Common myeloid progenitor, CD34-positive (primary cell): ENCODE results near the gene CHD6.

Experiments used
- CTCF ChIA-PET: fragments of 350-600 bp; sonication (Branson Sonifier 250); formaldehyde crosslinking; loops from one replicate; lab custom pipeline; 2021; ENCODE audit warnings: antibody characterized with exemption; lab: Charles Lee
- POLR2A ChIA-PET: fragments of 350-600 bp; sonication (Branson Sonifier 250); formaldehyde crosslinking; loops from one replicate; lab custom pipeline; 2021; ENCODE audit warnings: antibody characterized with exemption; lab: Charles Lee
- DNase-seq, 3 donors: peaks; one replicate each; pipeline versions ENCODE4 v3.0.0 to v3.0.0-alpha.2; 2013
- H3K27ac ChIP-seq, 2 experiments: 1 replicate in 1 of 2; 2 replicates in 1 of 2; pipeline ENCODE4 v1.7.0; 2013; ENCODE audit warnings: inconsistent platforms in 2 of 2, low read length in 2 of 2, mild to moderate bottlenecking in 2 of 2, low read depth in 1 of 2, moderate library complexity in 1 of 2; ENCODE audit not compliant: severe bottlenecking in 2 of 2, insufficient read depth in 1 of 2, poor library complexity in 1 of 2
- H3K27me3 ChIP-seq, 5 experiments: replicated peaks in 2 of 5; 1 replicate in 3 of 5; 2 replicates in 2 of 5; pipeline versions ENCODE4 v1.6.1 to v1.7.0; 2013; ENCODE audit warnings: low read length in 4 of 5, mild to moderate bottlenecking in 2 of 5, moderate library complexity in 2 of 5, inconsistent platforms in 1 of 5; ENCODE audit not compliant: insufficient read depth in 5 of 5, control insufficient read depth in 4 of 5
- H3K36me3 ChIP-seq, 4 experiments: 1 replicate in 2 of 4; 2 replicates in 2 of 4; pipeline versions ENCODE4 v1.6.1 to v1.7.0; 2013; ENCODE audit warnings: low read length in 3 of 4, control low read depth in 1 of 4, mild to moderate bottlenecking in 1 of 4; ENCODE audit not compliant: control insufficient read depth in 4 of 4, insufficient read depth in 4 of 4
- H3K4me1 ChIP-seq, 4 experiments: 1 replicate in 3 of 4; 2 replicates in 1 of 4; pipeline versions ENCODE4 v1.6.1 to v1.7.1; 2013; ENCODE audit warnings: low read length in 3 of 4, mild to moderate bottlenecking in 3 of 4, control low read depth in 1 of 4, inconsistent platforms in 1 of 4, moderate library complexity in 1 of 4; ENCODE audit not compliant: control insufficient read depth in 4 of 4, insufficient read depth in 4 of 4; ENCODE audit errors: control extremely low read depth in 1 of 4
- H3K4me3 ChIP-seq, 7 experiments: 1 replicate in 4 of 7; 2 replicates in 3 of 7; pipeline versions ENCODE4 v1.5.1 to v1.7.0; 2013; ENCODE audit warnings: mild to moderate bottlenecking in 7 of 7, low read length in 6 of 7, moderate library complexity in 6 of 7, inconsistent platforms in 2 of 7, low read depth in 2 of 7, control low read depth in 1 of 7; ENCODE audit not compliant: insufficient read depth in 4 of 7, control insufficient read depth in 1 of 7; ENCODE audit errors: extremely low read depth in 1 of 7
- H3K9me3 ChIP-seq, 5 experiments: 1 replicate in 4 of 5; 2 replicates in 1 of 5; pipeline versions ENCODE4 v1.6.1 to v1.7.1; 2013; ENCODE audit warnings: low read length in 4 of 5, mild to moderate bottlenecking in 2 of 5, inconsistent platforms in 1 of 5, low read depth in 1 of 5, moderate library complexity in 1 of 5; ENCODE audit not compliant: control insufficient read depth in 4 of 5, insufficient read depth in 2 of 5; ENCODE audit errors: control extremely low read depth in 1 of 5
- WGBS: methylation state at CpG from one replicate; pipeline ENCODE4 v1.1.5; 2013; ENCODE audit not compliant: insufficient coverage; 5-methylcytosine and 5-hydroxymethylcytosine counted together

The CHD6 gene

GRCh38 chr20:41533537-41534136 is 84.5 kb downstream of the CHD6 start:
- peaks cover 8 to 35% (median 25%) of the 10 kb centered on the region in 4 experiments for H3K36me3 ChIP-seq
- WGBS = no CpG with 5 or more reads among the region's 2 CpGs

DNA sequence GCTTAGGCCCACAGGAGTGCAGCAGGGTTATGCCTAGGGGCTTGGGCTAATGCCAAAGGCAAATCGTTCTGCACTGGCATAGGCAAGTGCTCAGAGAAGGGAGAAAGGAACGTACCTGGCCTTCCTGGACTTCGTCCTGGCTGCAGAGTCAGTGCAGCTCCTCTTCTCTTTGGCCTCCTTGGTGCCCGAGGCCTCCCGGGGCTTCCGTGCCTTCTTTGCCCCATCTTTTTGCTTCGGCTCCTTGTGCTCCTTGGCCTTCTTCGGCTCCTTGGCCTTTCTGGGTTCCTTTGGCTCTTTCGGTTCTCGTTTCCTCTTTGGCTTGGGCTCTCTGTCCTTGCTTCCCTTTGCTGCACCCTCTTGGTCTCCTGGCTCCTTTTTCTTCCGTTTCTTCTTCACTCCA is 85.2 kb downstream of the CHD6 start:
- POLR2A ChIA-PET = no interaction called here
- no peak for DNase-seq
- 98% methylated on average over 10 of the region's 11 CpGs for WGBS
- CTCF ChIA-PET = no interaction called here
- H3K4me3 ChIP-seq = no peak overlapping the region
- H3K4me1 ChIP-seq = no peaks in the 10 kb centered on the region
- no peaks in the 10 kb centered on the region for H3K27me3 ChIP-seq
- H3K36me3 ChIP-seq = peaks cover 8 to 34% (median 24%) of the 10 kb centered on the region in 4 experiments
- no peak overlapping the region for H3K27ac ChIP-seq
- H3K9me3 ChIP-seq = peaks cover 4 to 8% (median 4%) of the 10 kb centered on the region in 5 experiments

More at GRCh38 chr20:41533537-41534136, 84.5 kb downstream of the CHD6 start:
- Histone ChIP-seq H3K27ac (no peak overlapping the region), H3K27me3 (no peaks in the 10 kb centered on the region), H3K4me3 (no peak overlapping the region), H3K9me3 (peaks cover 5 to 8% (median 5%) of the 10 kb centered on the region in 5 experiments), H3K4me1 (no peaks in the 10 kb centered on the region)
- ChIA-PET CTCF (no interaction called here), POLR2A (no interaction called here)
- DNase-seq = no peak

- DNase-seq = no peak
- no peaks in the 10 kb centered on the region for H3K27me3 ChIP-seq
- POLR2A ChIA-PET = no interaction called here
- H3K4me1 ChIP-seq = peaks cover 0 to 3% (median under 1%) of the 10 kb centered on the region in 4 experiments
- H3K4me3 ChIP-seq = no peak overlapping the region
- 100% methylated on average over 1 of the region's 3 CpGs for WGBS
- no peaks in the 10 kb centered on the region for H3K9me3 ChIP-seq
- CTCF ChIA-PET = no interaction called here
- H3K36me3 ChIP-seq = peaks cover 4 to 40% (median 20%) of the 10 kb centered on the region in 4 experiments
- H3K27ac ChIP-seq = no peak overlapping the region
Observed at GRCh38 chr20:41531518-41532275, 86.5 kb downstream of the CHD6 start.

GRCh38 chr20:41530923-41531322 is 87.3 kb downstream of the CHD6 start:
- no peak overlapping the region for H3K27ac ChIP-seq
- H3K9me3 ChIP-seq = no peaks in the 10 kb centered on the region
- no peak for DNase-seq
- ChIA-PET POLR2A (no interaction called here), CTCF (no interaction called here)
- H3K36me3 ChIP-seq = peaks cover 8 to 40% (median 20%) of the 10 kb centered on the region in 4 experiments
- no peak overlapping the region for H3K4me3 ChIP-seq
- H3K27me3 ChIP-seq = no peaks in the 10 kb centered on the region
- H3K4me1 ChIP-seq = peaks cover 0 to 8% (median 2%) of the 10 kb centered on the region in 4 experiments
- WGBS = 100% methylated on average over 1 of the region's 1 CpG

- H3K4me3 ChIP-seq = no peak overlapping the region
- WGBS = 78% methylated on average over 1 of the region's 3 CpGs
- no peak overlapping the region for H3K27ac ChIP-seq
- peaks cover 0 to 23% (median 10%) of the 10 kb centered on the region in 4 experiments for H3K4me1 ChIP-seq
- DNase-seq = peak in 1 of 3 donors; percentile 33
- no peaks in the 10 kb centered on the region for H3K9me3 ChIP-seq
- CTCF ChIA-PET = interaction anchor here (0.7 kb wide), 2 partner anchors 9 to 17 kb away, joined by 3 read pairs; no protein-coding TSS in a partner anchor
- H3K36me3 ChIP-seq = peaks cover 2 to 16% (median 7%) of the 10 kb centered on the region in 4 experiments
- POLR2A ChIA-PET = no interaction called here
- no peaks in the 10 kb centered on the region for H3K27me3 ChIP-seq
Observed at GRCh38 chr20:41526327-41526726, 91.8 kb downstream of the CHD6 start.

- no peaks in the 10 kb centered on the region for H3K9me3 ChIP-seq
- H3K27ac ChIP-seq = no peak overlapping the region
- WGBS = 53% methylated on average over 4 of the region's 6 CpGs
- peak overlapping the region in 4 of 7 experiments; percentile 7 to 70 (median 52) for H3K4me3 ChIP-seq
- no peaks in the 10 kb centered on the region for H3K27me3 ChIP-seq
- ChIA-PET POLR2A (interaction anchor here (1.0 kb wide), 1 partner anchor 92 kb away, joined by 3 read pairs; no protein-coding TSS in a partner anchor), CTCF (no interaction called here)
- peaks cover 0 to 13% (median 5%) of the 10 kb centered on the region in 4 experiments for H3K36me3 ChIP-seq
- peaks cover 0 to 23% (median 10%) of the 10 kb centered on the region in 4 experiments for H3K4me1 ChIP-seq
- DNase-seq = peak; percentile 33 to 66 (median 52)
Observed at GRCh38 chr20:41524980-41525613, 93.1 kb downstream of the CHD6 start.
